Embryonic facial prominence (tissue), 1 donor: ENCODE results near the gene CDH26.
"Not testable (repeated sequence)": the region's sequence is repeated elsewhere in the genome, so short reads cannot be mapped to it uniquely, and the experiment has no call there.

ENCODE experiments used
- DNase-seq: peaks from one replicate; pipeline ENCODE4 v3.0.0-alpha.2; 2016; ENCODE audit errors: extremely low spot score

The CDH26 gene

GRCh38 chr20:59940956-59941294, 17.3 kb upstream of the CDH26 start:
- DNase-seq, result no peak

DNA sequence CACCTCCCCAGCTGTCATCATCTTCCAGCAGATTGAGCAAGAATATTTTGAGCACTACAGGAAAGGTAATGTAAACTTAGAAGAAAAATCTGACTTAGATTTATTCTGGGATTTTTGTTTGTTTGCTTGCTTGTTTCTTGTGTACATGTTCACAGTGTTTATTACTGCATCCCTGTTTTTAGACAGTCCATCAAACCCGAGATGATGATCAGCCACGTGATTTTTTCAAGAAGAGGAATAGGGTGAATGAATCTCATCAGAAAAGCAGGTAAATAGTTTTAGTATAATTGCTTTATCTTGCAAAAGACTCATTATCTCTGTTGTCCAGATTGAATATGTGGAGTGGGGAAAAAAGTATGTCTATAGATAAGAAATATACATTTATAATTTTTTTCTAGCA, 16.0 kb upstream of the CDH26 start:
- DNase-seq, result no peak

- DNase-seq, result no peak
These were observed 13.5 kb upstream of the CDH26 start for GRCh38 chr20:59944726-59945125.

DNA sequence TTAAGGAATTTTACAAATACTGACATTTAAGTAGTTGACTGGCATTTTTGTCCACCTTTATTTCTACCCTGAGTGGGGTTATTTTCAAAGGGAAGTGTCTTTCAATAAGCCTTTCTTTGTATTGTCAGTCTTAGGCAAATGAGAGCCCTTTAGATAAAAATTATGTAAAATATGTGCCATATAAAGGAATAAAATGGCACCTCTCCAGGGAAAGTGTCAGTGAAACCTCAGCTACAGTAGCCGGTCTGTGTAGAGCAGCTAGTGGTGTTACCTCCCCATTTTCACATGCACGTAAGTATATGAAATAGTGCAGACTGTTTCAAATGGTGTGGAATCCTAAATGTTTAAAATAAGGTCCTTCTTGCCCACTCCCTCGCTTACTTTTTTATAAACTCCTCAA, 13.0 kb upstream of the CDH26 start:
- DNase-seq, result no peak

- no peak for DNase-seq
These were observed 12.5 kb upstream of the CDH26 start for GRCh38 chr20:59945731-59946130.

DNA sequence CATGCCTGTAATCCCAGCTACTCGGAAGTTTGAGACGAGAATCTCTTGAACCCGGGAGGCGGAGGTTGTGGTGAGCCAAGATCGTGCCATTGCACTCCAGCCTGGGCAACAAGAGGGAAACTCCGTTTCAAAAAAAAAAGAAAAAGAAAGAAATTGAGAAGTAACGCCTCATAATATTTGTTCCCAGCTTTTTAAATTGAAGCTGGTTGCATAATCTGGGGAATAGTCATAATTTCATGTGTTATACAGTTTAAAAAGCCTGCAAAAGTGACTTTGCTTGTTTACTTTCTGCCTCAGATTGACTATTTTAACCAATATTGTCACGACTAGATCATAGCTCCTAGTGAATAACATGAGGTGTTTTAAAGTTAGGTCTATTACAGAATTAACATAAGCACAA, 10.8 kb upstream of the CDH26 start:
- no peak for DNase-seq

GRCh38 chr20:59948212-59948611, 10.0 kb upstream of the CDH26 start:
- DNase-seq, result no peak

GRCh38 chr20:59948828-59949720, 9.1 kb upstream of the CDH26 start:
- DNase-seq, result no peak

GRCh38 chr20:59949911-59950310, 8.3 kb upstream of the CDH26 start:
- DNase-seq, result no peak

GRCh38 chr20:59954718-59955117, 3.5 kb upstream of the CDH26 start:
- no peak for DNase-seq

GRCh38 chr20:59955131-59955796, 3.0 kb upstream of the CDH26 start:
- no peak for DNase-seq

DNA sequence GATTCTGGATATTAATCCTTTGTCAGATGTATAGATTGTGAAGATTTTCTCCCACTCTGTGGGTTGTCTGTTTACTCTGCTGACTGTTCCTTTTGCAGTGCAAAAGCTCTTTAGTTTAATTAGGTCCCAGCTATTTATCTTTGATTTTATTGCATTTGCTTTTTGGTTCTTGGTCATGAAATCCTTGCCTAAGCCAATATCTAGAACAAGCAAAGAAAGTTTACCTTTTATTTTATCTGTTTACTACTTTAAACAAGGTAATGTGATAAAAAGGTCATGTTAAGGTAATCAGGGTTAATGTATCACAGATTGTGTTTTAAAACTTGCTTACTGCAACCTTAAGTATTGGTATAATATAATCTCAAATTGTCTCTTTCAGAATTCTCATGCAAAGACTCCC, 655 bp upstream of the CDH26 start:
- DNase-seq, result not testable (repeated sequence)

- DNase-seq, result no peak
These were observed 403 bp downstream of the CDH26 start for GRCh38 chr20:59958626-59959025.

DNA sequence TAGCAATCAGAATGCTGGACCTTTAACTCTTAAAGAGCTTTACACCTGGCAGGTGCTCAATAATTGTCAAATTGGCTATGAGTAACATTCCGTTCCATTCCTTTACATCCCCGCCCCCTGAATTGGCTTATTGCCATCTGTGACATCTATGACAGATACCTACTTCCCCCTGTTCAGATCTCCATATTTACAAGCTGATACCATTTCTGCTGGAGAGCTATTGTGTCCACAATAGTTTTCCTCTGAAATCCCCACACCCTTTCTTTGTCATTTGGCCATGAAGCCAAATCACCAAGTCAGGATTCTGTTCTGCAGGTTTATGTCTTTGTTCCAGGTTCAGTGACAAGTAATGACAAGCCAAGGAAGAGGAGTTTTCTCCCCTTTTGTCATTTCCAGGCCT, 3.2 kb downstream of the CDH26 start:
- DNase-seq, result no peak

GRCh38 chr20:59962155-59962554, 3.9 kb downstream of the CDH26 start:
- no peak for DNase-seq

GRCh38 chr20:59966428-59966827, 8.2 kb downstream of the CDH26 start:
- no peak for DNase-seq

DNA sequence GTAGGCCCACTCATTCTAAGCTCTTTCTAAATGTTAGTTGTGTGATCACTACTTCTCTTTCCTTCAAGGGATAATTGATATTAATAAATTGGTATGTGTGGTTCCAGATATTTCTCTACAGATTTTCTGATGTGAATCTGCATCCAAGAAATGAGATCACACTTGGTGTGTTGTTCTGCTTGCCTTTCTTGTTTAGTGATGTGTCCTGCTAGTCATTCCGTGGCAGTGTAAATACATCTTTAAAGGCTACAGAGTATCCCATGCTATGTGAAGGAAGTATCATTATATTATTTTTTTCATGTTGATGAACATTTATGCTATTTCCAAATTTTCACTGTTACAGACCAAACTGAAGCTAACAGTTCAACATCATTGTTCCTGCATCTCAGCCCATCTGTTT, 13.2 kb downstream of the CDH26 start:
- DNase-seq, result no peak

DNA sequence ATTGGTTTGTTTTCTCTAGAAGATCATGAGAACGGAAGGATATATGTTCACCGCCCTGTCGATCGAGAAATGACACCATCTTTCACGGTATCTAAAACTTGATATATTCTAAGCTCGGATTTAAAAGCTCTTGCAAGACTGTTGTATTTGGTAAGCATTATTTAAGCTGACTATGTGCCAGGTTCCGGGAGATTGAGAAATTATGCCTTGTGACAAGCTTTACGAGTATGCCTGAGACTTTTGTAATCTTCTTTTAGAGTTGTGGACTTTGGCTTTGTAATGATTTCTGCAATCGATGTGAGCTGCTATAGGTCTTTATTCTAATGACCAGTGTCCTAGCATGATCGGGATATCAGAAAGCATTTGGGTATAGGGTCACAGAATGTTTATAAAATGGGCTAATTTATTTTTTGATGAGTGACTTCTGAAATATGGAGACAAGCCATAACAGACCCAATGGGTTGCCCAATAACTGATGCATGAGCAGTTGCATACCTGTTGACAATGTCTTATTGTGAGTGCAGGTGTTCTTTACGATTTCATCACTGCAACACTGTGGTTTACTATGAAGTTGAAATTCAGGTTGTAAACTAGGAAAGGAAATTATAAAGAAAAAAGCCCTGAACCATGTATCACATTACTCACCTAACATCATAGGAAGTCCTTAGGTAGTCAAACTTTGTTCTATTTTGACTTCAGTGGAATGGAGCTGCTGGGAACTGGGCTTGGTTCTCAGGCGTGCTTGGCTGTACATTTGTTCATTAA, 14.0 kb downstream of the CDH26 start:
- DNase-seq, result no peak

- DNase-seq, result peak; percentile 26
These were observed 18.0 kb downstream of the CDH26 start for GRCh38 chr20:59976156-59976782.

- no peak for DNase-seq
These were observed 18.9 kb downstream of the CDH26 start for GRCh38 chr20:59977086-59977485.

- no peak for DNase-seq
These were observed 24.9 kb downstream of the CDH26 start for GRCh38 chr20:59983076-59983475.

DNA sequence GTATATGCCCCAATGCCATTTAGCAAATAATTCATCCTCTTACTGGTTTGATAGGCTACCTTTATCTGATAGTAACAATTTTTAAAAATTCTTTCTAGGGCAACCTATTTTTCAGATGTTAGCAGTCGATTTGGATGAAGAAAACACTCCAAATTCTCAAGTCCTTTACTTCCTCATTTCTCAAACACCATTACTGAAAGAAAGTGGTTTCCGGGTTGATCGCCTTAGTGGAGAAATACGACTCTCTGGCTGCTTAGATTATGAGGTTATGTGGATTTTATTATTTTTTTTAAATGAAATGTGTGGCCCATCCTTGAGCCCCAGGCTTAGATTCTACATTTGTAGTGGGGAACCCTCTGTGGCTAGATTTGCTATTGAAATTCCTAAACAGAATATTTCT, 26.3 kb downstream of the CDH26 start:
- no peak for DNase-seq
